HAP-1 (cell line): ENCODE measurements around the gene RPTOR.

Experiments used
- DNase-seq, 2 experiments: peaks; one replicate each; pipeline ENCODE4 v3.0.0-alpha.2; 2016 to 2020; ENCODE audit warnings: low spot score in 2 of 2
- H3K27me3 ChIP-seq: fragments of 250-450 bp; sonication (Bioruptor Pico); 2 replicates; pipeline ENCODE4 v1.5.1; 2020; ENCODE audit warnings: low read depth, mild to moderate bottlenecking, moderate library complexity
- H3K36me3 ChIP-seq: fragments of 250-450 bp; sonication (Bioruptor Pico); replicated peaks from 2 replicates; pipeline ENCODE4 v1.5.1; 2020; ENCODE audit warnings: mild to moderate bottlenecking
- H3K4me1 ChIP-seq: fragments of 250-450 bp; sonication (Bioruptor Pico); 2 replicates; pipeline ENCODE4 v1.5.1; 2020; ENCODE audit warnings: mild to moderate bottlenecking
- H3K4me3 ChIP-seq: fragments of 250-450 bp; sonication (Bioruptor Pico); 2 replicates; pipeline ENCODE4 v1.5.1; 2020; ENCODE audit warnings: mild to moderate bottlenecking, moderate library complexity
- H3K9me3 ChIP-seq: fragments of 250-450 bp; sonication (Bioruptor Pico); 2 replicates; pipeline ENCODE4 v1.5.1; 2020; ENCODE audit warnings: mild to moderate bottlenecking, moderate library complexity
- in situ Hi-C: fragments of 300-500 bp; cut with MboI; formaldehyde crosslinking; loops from 3 replicates; pipeline ENCODE4 v1.14.3; 2020; ENCODE audit warnings: low sequenced_read_pairs, inconsistent platforms, mixed read lengths

RPTOR gene

GRCh38 chr17:80848449-80849102 is 303.9 kb downstream of the RPTOR start:
- DNase-seq, result no peak
- Histone ChIP-seq H3K36me3 (peaks cover 7% of the 10 kb centered on the region), H3K4me3 (no peak overlapping the region), H3K27me3 (no peaks in the 10 kb centered on the region), H3K4me1 (no peaks in the 10 kb centered on the region), H3K9me3 (no peaks in the 10 kb centered on the region)
- in situ Hi-C loops, result no loop called here

GRCh38 chr17:80849119-80849518 is 304.5 kb downstream of the RPTOR start:
- H3K36me3 ChIP-seq, result peaks cover 7% of the 10 kb centered on the region
- no peaks in the 10 kb centered on the region for H3K4me1 ChIP-seq
- H3K9me3 ChIP-seq, result no peaks in the 10 kb centered on the region
- H3K27me3 ChIP-seq, result no peaks in the 10 kb centered on the region
- H3K4me3 ChIP-seq, result no peak overlapping the region
- in situ Hi-C loops, result no loop called here
- no peak for DNase-seq

- Histone ChIP-seq H3K27me3 (no peaks in the 10 kb centered on the region), H3K4me1 (no peaks in the 10 kb centered on the region), H3K36me3 (peaks cover 7% of the 10 kb centered on the region), H3K9me3 (no peaks in the 10 kb centered on the region), H3K4me3 (no peak overlapping the region)
- in situ Hi-C loops, result no loop called here
- DNase-seq, result no peak
These were observed 305.5 kb downstream of the RPTOR start for GRCh38 chr17:80850109-80850508.

- H3K4me3 ChIP-seq, result no peak overlapping the region
- H3K27me3 ChIP-seq, result no peaks in the 10 kb centered on the region
- H3K4me1 ChIP-seq, result no peaks in the 10 kb centered on the region
- H3K9me3 ChIP-seq, result no peaks in the 10 kb centered on the region
- no peak for DNase-seq
- H3K36me3 ChIP-seq, result peaks cover 7% of the 10 kb centered on the region
- in situ Hi-C loops, result no loop called here
These were observed 306.2 kb downstream of the RPTOR start for GRCh38 chr17:80850817-80851216.

GRCh38 chr17:80851277-80851925 is 306.8 kb downstream of the RPTOR start:
- in situ Hi-C loops, result no loop called here
- Histone ChIP-seq H3K4me1 (no peaks in the 10 kb centered on the region), H3K36me3 (peaks cover 7% of the 10 kb centered on the region), H3K9me3 (no peaks in the 10 kb centered on the region), H3K4me3 (no peak overlapping the region), H3K27me3 (no peaks in the 10 kb centered on the region)
- DNase-seq, result no peak

GRCh38 chr17:80852476-80853015 is 307.9 kb downstream of the RPTOR start:
- H3K9me3 ChIP-seq, result no peaks in the 10 kb centered on the region
- in situ Hi-C loops, result no loop called here

GRCh38 chr17:80853076-80853475 is 308.4 kb downstream of the RPTOR start:
- H3K36me3 ChIP-seq, result no peaks in the 10 kb centered on the region
- DNase-seq, result no peak
- no peaks in the 10 kb centered on the region for H3K9me3 ChIP-seq
- H3K27me3 ChIP-seq, result no peaks in the 10 kb centered on the region
- no peak overlapping the region for H3K4me3 ChIP-seq
- no peaks in the 10 kb centered on the region for H3K4me1 ChIP-seq
- in situ Hi-C loops, result no loop called here

More at GRCh38 chr17:80852476-80853015, 307.9 kb downstream of the RPTOR start:
- Histone ChIP-seq H3K36me3 (no peaks in the 10 kb centered on the region), H3K4me3 (no peak overlapping the region), H3K4me1 (no peaks in the 10 kb centered on the region), H3K27me3 (no peaks in the 10 kb centered on the region)
- no peak for DNase-seq

GRCh38 chr17:80854220-80854619 is 309.6 kb downstream of the RPTOR start:
- H3K9me3 ChIP-seq, result no peaks in the 10 kb centered on the region
- H3K4me1 ChIP-seq, result no peaks in the 10 kb centered on the region; the same call in 1 of the 2 replicates
- no peak for DNase-seq
- in situ Hi-C loops, result no loop called here
- no peaks in the 10 kb centered on the region for H3K27me3 ChIP-seq
- H3K4me3 ChIP-seq, result no peak overlapping the region
- H3K36me3 ChIP-seq, result no peaks in the 10 kb centered on the region

- H3K9me3 ChIP-seq, result no peaks in the 10 kb centered on the region
- in situ Hi-C loops, result no loop called here
- H3K27me3 ChIP-seq, result no peaks in the 10 kb centered on the region
- H3K4me1 ChIP-seq, result no peaks in the 10 kb centered on the region; the same call in 1 of the 2 replicates
- no peak for DNase-seq
- H3K4me3 ChIP-seq, result no peak overlapping the region
- no peaks in the 10 kb centered on the region for H3K36me3 ChIP-seq
These were observed 310.7 kb downstream of the RPTOR start for GRCh38 chr17:80855196-80855947.

GRCh38 chr17:80855948-80856862 is 311.6 kb downstream of the RPTOR start:
- Histone ChIP-seq H3K4me3 (no peak overlapping the region), H3K36me3 (no peaks in the 10 kb centered on the region), H3K27me3 (no peaks in the 10 kb centered on the region), H3K9me3 (no peaks in the 10 kb centered on the region), H3K4me1 (no peaks in the 10 kb centered on the region; the same call in 1 of the 2 replicates)
- in situ Hi-C loops, result no loop called here
- no peak for DNase-seq

- Histone ChIP-seq H3K36me3 (no peaks in the 10 kb centered on the region), H3K4me1 (no peaks in the 10 kb centered on the region; the same call in 1 of the 2 replicates)
- no peak for DNase-seq
These were observed 312.5 kb downstream of the RPTOR start for GRCh38 chr17:80856863-80857755.

GRCh38 chr17:80857756-80858171 is 313.1 kb downstream of the RPTOR start:
- Histone ChIP-seq H3K4me1 (no peaks in the 10 kb centered on the region; the same call in 1 of the 2 replicates), H3K9me3 (no peaks in the 10 kb centered on the region), H3K4me3 (no peak overlapping the region), H3K36me3 (no peaks in the 10 kb centered on the region), H3K27me3 (no peaks in the 10 kb centered on the region)
- in situ Hi-C loops, result no loop called here
- DNase-seq, result no peak

More at GRCh38 chr17:80856863-80857755, 312.5 kb downstream of the RPTOR start:
- in situ Hi-C loops, result no loop called here
- Histone ChIP-seq H3K4me3 (no peak overlapping the region), H3K9me3 (no peaks in the 10 kb centered on the region), H3K27me3 (no peaks in the 10 kb centered on the region)
